Activated CD4-positive, alpha-beta memory T cell treated with anti-CD3 and anti-CD28 coated beads, Interleukin-2, amount 10 ng/mL, durations not matched to agents 7 days and 5 days (primary cell): ENCODE data around the gene PVALEF. TPM values are rescaled to one million over a fixed set of nuclear protein-coding genes. Genes with fewer than 3 reads are reported as not detected.
"Not testable (repeated sequence)": the region's sequence is repeated elsewhere in the genome, so short reads cannot be mapped to it uniquely, and the experiment has no call there.

Experiments
- CTCF ChIA-PET: fragments of 350-600 bp; sonication (Branson Sonifier 250); formaldehyde crosslinking; loops from one replicate; lab custom pipeline; 2021; ENCODE audit warnings: antibody characterized with exemption, inconsistent platforms; lab: Charles Lee
- POLR2A ChIA-PET: fragments of 350-600 bp; sonication (Branson Sonifier 250); formaldehyde crosslinking; loops from one replicate; lab custom pipeline; 2021; ENCODE audit warnings: antibody characterized with exemption; lab: Charles Lee
- DNase-seq: peaks from one replicate; pipeline ENCODE4 v3.0.0-alpha.2; 2020
- H3K27ac Mint-ChIP-seq: one replicate; pipeline ENCODE4 v1.8.0; 2021; ENCODE audit warnings: mild to moderate bottlenecking, mixed read lengths
- H3K27me3 Mint-ChIP-seq: one replicate; pipeline ENCODE4 v1.8.0; 2021; ENCODE audit warnings: mixed read lengths
- H3K36me3 Mint-ChIP-seq: one replicate; pipeline ENCODE4 v1.8.0; 2021; ENCODE audit warnings: low read depth, mixed read lengths
- H3K4me1 Mint-ChIP-seq: one replicate; pipeline ENCODE4 v1.8.0; 2021; ENCODE audit warnings: mixed read lengths
- H3K4me3 Mint-ChIP-seq: one replicate; pipeline ENCODE4 v1.8.0; 2021; ENCODE audit warnings: mild to moderate bottlenecking, mixed read lengths
- H3K9me3 Mint-ChIP-seq: one replicate; pipeline ENCODE4 v1.8.0; 2021; ENCODE audit warnings: mixed read lengths
- total RNA-seq, 2 experiments: library from RNA; stranded (reverse); gene quantifications; one replicate each; pipeline ENCODE4 v1.2.3, GENCODE V29; 2021

The PVALEF gene
- total RNA-seq, 2 experiments from 2014 or later, result not detected

GRCh38 chr17:81223762-81224130, 58.4 kb downstream of the PVALEF start:
- Mint-ChIP-seq H3K27ac (no peak overlapping the region), H3K36me3 (peaks cover 11% of the 10 kb centered on the region), H3K27me3 (peaks cover 3% of the 10 kb centered on the region), H3K4me3 (peak overlapping the region; percentile 52), H3K9me3 (peaks cover 3% of the 10 kb centered on the region), H3K4me1 (peaks cover 23% of the 10 kb centered on the region)
- DNase-seq, result no peak
- ChIA-PET CTCF (no interaction called here), POLR2A (interaction anchor here (2.0 kb wide), 1 partner anchor 15 kb away, joined by 11 read pairs; the partner anchor contains the start of genes NDUFAF8 and TEPSIN)

GRCh38 chr17:81227630-81228029, 62.3 kb downstream of the PVALEF start:
- not testable (repeated sequence) for H3K9me3 Mint-ChIP-seq, H3K27me3 Mint-ChIP-seq, DNase-seq, H3K4me3 Mint-ChIP-seq, H3K27ac Mint-ChIP-seq
- POLR2A ChIA-PET, result interaction anchor here (1.7 kb wide), 1 partner anchor 12 kb away, joined by 6 read pairs; the partner anchor contains the start of genes NDUFAF8 and TEPSIN
- CTCF ChIA-PET, result interaction anchor here (1.7 kb wide), 1 partner anchor 13 kb away, joined by 4 read pairs; no protein-coding TSS in a partner anchor
- H3K36me3 Mint-ChIP-seq, result peaks cover 25% of the 10 kb centered on the region
- peaks cover 17% of the 10 kb centered on the region for H3K4me1 Mint-ChIP-seq

- POLR2A ChIA-PET, result interaction anchor here (0.7 to 0.9 kb wide), 2 partner anchors 11 to 14 kb away, joined by 3 read pairs; partner anchors contain the start of genes NDUFAF8 and TEPSIN
- CTCF ChIA-PET, result no interaction called here
- Mint-ChIP-seq H3K27me3 (peaks cover 3% of the 10 kb centered on the region), H3K36me3 (peaks cover 25% of the 10 kb centered on the region), H3K4me3 (no peak overlapping the region), H3K9me3 (peaks cover 3% of the 10 kb centered on the region), H3K27ac (no peak overlapping the region), H3K4me1 (peaks cover 15% of the 10 kb centered on the region)
- no peak for DNase-seq
Measured at GRCh38 chr17:81228420-81228819, 63.1 kb downstream of the PVALEF start.

GRCh38 chr17:81228834-81229665, 63.7 kb downstream of the PVALEF start:
- POLR2A ChIA-PET, result interaction anchor here (0.7 to 1.4 kb wide), 3 partner anchors 10 to 13 kb away, joined by 3 to 8 read pairs (median 3); partner anchors contain the start of genes NDUFAF8 and TEPSIN
- peaks cover 25% of the 10 kb centered on the region for H3K36me3 Mint-ChIP-seq
- H3K9me3 Mint-ChIP-seq, result peaks cover 3% of the 10 kb centered on the region
- H3K4me3 Mint-ChIP-seq, result no peak overlapping the region
- DNase-seq, result no peak
- CTCF ChIA-PET, result no interaction called here
- H3K27me3 Mint-ChIP-seq, result no peaks in the 10 kb centered on the region
- H3K4me1 Mint-ChIP-seq, result peaks cover 9% of the 10 kb centered on the region
- H3K27ac Mint-ChIP-seq, result no peak overlapping the region

- Mint-ChIP-seq H3K4me3 (no peak overlapping the region), H3K27me3 (no peaks in the 10 kb centered on the region), H3K27ac (no peak overlapping the region), H3K4me1 (peaks cover 9% of the 10 kb centered on the region), H3K36me3 (peaks cover 27% of the 10 kb centered on the region), H3K9me3 (peaks cover 3% of the 10 kb centered on the region)
- no peak for DNase-seq
- POLR2A ChIA-PET, result interaction anchor here (1.4 kb wide), 1 partner anchor 9 kb away, joined by 8 read pairs; the partner anchor contains the start of genes NDUFAF8 and TEPSIN
- CTCF ChIA-PET, result no interaction called here
Measured at GRCh38 chr17:81229666-81229920, 64.3 kb downstream of the PVALEF start.

GRCh38 chr17:81230043-81230820, 64.9 kb downstream of the PVALEF start:
- CTCF ChIA-PET, result no interaction called here
- no peak for DNase-seq
- Mint-ChIP-seq H3K9me3 (peaks cover 3% of the 10 kb centered on the region), H3K4me3 (no peak overlapping the region), H3K4me1 (peaks cover 13% of the 10 kb centered on the region), H3K27ac (no peak overlapping the region), H3K36me3 (peaks cover 32% of the 10 kb centered on the region), H3K27me3 (no peaks in the 10 kb centered on the region)
- POLR2A ChIA-PET, result interaction anchor here (0.5 to 1.4 kb wide), 2 partner anchors 9 to 271 kb away, joined by 3 to 8 read pairs; partner anchors contain the start of genes NDUFAF8 and TEPSIN

- peaks cover 32% of the 10 kb centered on the region for H3K36me3 Mint-ChIP-seq
- no peak for DNase-seq
- ChIA-PET CTCF (no interaction called here), POLR2A (no interaction called here)
- no peak overlapping the region for H3K27ac Mint-ChIP-seq
- no peaks in the 10 kb centered on the region for H3K27me3 Mint-ChIP-seq
- H3K9me3 Mint-ChIP-seq, result peaks cover 3% of the 10 kb centered on the region
- H3K4me1 Mint-ChIP-seq, result peaks cover 14% of the 10 kb centered on the region
- no peak overlapping the region for H3K4me3 Mint-ChIP-seq
Measured at GRCh38 chr17:81231121-81231645, 65.9 kb downstream of the PVALEF start.

- Mint-ChIP-seq H3K27me3 (no peaks in the 10 kb centered on the region), H3K4me3 (no peak overlapping the region), H3K27ac (no peak overlapping the region), H3K4me1 (peaks cover 15% of the 10 kb centered on the region), H3K9me3 (no peaks in the 10 kb centered on the region), H3K36me3 (peaks cover 32% of the 10 kb centered on the region)
- ChIA-PET POLR2A (no interaction called here), CTCF (no interaction called here)
- no peak for DNase-seq
Measured at GRCh38 chr17:81231766-81232581, 66.7 kb downstream of the PVALEF start.

Other genes starting within 250 kb of the PVALEF start
- gene CHMP6, start 173.7 kb upstream of the PVALEF start, total RNA-seq, result 10 to 100 TPM; 30.3 to 31.6 TPM
- 1 to 10 TPM; 1.5 to 2.4 TPM for gene BAIAP2, start 130.4 kb upstream of the PVALEF start, total RNA-seq
- 1 to 10 TPM; 1.1 to 1.8 TPM for gene AATK, start 714 bp downstream of the PVALEF start, total RNA-seq
- 10 to 100 TPM; 10.1 to 11.6 TPM for gene CEP131, start 57.5 kb downstream of the PVALEF start, total RNA-seq
- 10 to 100 TPM; 55.0 to 55.4 TPM for gene TEPSIN, start 73.5 kb downstream of the PVALEF start, total RNA-seq
- 10 to 100 TPM; 27.8 to 33.5 TPM for gene NDUFAF8, start 73.8 kb downstream of the PVALEF start, total RNA-seq
- gene SLC38A10, start 129.8 kb downstream of the PVALEF start, total RNA-seq, result 100 to 1,000 TPM; 112 to 114 TPM
- under 1 TPM; 0.15 to 0.18 TPM for gene BAHCC1, start 229.9 kb downstream of the PVALEF start, total RNA-seq